Uterus (tissue), 2 donors: Measurements from ENCODE around the gene ARHGAP31.

Experiments
- POLR2A ChIP-seq, 2 donors: fragments of 450-650 bp; IDR thresholded peaks; one replicate each; pipeline ENCODE4 v1.6.1; 2016; ENCODE audit warnings: antibody characterized with exemption in 2 of 2, mild to moderate bottlenecking in 1 of 2, moderate library complexity in 1 of 2
- TF ChIP-seq, protein P1 (sequence below), 4 experiments: fragments of 200-600 bp in 2 of 4; fragments of 450-650 bp in 2 of 4; sonication (generic) in 2 of 4; IDR thresholded peaks; one replicate each; pipeline ENCODE4 v1.5.1; 2016 to 2019; ENCODE audit warnings: antibody characterized with exemption in 4 of 4, mild to moderate bottlenecking in 2 of 4, moderate library complexity in 1 of 4

GRCh38 chr3:119257654-119258410, 36.4 kb upstream of the ARHGAP31 start:
- TF ChIP-seq, protein P1, sequence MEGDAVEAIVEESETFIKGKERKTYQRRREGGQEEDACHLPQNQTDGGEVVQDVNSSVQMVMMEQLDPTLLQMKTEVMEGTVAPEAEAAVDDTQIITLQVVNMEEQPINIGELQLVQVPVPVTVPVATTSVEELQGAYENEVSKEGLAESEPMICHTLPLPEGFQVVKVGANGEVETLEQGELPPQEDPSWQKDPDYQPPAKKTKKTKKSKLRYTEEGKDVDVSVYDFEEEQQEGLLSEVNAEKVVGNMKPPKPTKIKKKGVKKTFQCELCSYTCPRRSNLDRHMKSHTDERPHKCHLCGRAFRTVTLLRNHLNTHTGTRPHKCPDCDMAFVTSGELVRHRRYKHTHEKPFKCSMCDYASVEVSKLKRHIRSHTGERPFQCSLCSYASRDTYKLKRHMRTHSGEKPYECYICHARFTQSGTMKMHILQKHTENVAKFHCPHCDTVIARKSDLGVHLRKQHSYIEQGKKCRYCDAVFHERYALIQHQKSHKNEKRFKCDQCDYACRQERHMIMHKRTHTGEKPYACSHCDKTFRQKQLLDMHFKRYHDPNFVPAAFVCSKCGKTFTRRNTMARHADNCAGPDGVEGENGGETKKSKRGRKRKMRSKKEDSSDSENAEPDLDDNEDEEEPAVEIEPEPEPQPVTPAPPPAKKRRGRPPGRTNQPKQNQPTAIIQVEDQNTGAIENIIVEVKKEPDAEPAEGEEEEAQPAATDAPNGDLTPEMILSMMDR (IDR thresholded peaks at IDR 0.05) = no peak
- TF ChIP-seq POLR2A (IDR thresholded peaks at IDR 0.05) = no peak
